H1 (cell line): ENCODE measurements around the gene CHCHD6. TPM values are rescaled to one million over a fixed set of nuclear protein-coding genes. Genes with fewer than 3 reads are reported as not detected.

ENCODE experiments used
- CHD7 ChIP-seq: fragments of 300-600 bp; sonication (generic); IDR thresholded peaks from 2 replicates; pipeline ENCODE4 v1.7.1; 2012; ENCODE audit warnings: low read length, moderate library complexity, mild to moderate bottlenecking, inconsistent platforms; ENCODE audit not compliant: insufficient replicate concordance
- polyA plus RNA-seq, 7 experiments: library from polyadenylated mRNA; depleted of rRNA in 3 of 7; stranded (reverse) in 5 of 7; unstranded in 2 of 7; fragments of >200 nt in 5 of 7; fragments of 200-250 nt in 2 of 7; gene quantifications; 1 replicate in 5 of 7; 2 replicates in 1 of 7; 4 replicates in 1 of 7; pipeline versions ENCODE4 v1.2.1 to v1.2.3, GENCODE V29; 2011 to 2013; ENCODE audit warnings: missing spikeins in 2 of 7, mixed read lengths in 2 of 7
- total RNA-seq: library from RNA; stranded (reverse); fragmentation: NEBNext Ultra II Directional; extraction: Animal tissue kit (Norgen Biotek cat#: 25700); gene quantifications from 2 replicates; pipeline ENCODE4 v1.2.1, GENCODE V29; 2021

Gene CHCHD6
- total and polyA plus RNA-seq, 2 of the 8 experiments (the other 6 are each of a cell fraction or from before 2014, with no cell fraction given) = 32.4 to 37.6 TPM

DNA sequence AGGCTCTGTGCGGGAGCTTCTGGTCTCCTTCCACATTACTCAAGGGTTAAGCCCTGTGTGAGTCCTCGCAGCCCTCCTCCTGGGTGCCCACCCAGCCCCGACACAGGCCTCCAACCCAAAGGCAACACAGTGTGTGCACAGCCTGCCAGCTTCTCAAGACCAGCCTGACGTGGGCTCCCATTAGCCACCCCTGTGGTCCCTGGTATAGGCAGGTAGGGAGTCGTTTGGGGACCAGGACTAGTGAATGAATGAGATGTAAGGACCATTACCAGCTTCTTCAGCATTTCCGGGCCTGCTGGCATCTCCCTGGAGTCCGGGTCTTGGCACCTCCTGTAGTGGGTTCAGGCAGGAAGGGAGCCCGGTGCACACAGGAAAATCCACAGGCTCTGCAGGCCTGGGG is 258.7 kb downstream of the CHCHD6 start (continued):
- TF ChIP-seq CHD7 = no peak
